HepG2 (cell line): ENCODE data around the gene ALPI. TPM values are rescaled to one million over a fixed set of nuclear protein-coding genes. Genes with fewer than 3 reads are reported as not detected.

ENCODE experiments used
- ATAC-seq: fragments of 200-7000 bp; cut with Tn5 transposase; 3 replicates; pipeline ENCODE4 v1.9.1; 2020; ENCODE audit warnings: mild to moderate bottlenecking, moderate library complexity
- BruUV-seq: library from RNA; stranded (reverse); fragments of 400-500 nt; replicated peaks from 2 replicates; lab custom pipeline; 2021; lab: Mats Ljungman, UMichigan
- CTCF ChIA-PET: fragments of 300-600 bp; formaldehyde crosslinking; extraction: SDS; loops from one replicate; lab custom pipeline; 2021; ENCODE audit warnings: low total read pairs, inconsistent platforms, low intra/inter-chr PET ratio; lab: Yijun Ruan, JAX
- POLR2A ChIA-PET: fragments of 350-600 bp; sonication (Branson Sonifier 250); formaldehyde crosslinking; loops from one replicate; lab custom pipeline; 2020; ENCODE audit warnings: antibody characterized with exemption, inconsistent platforms; lab: Yijun Ruan, JAX
- DNase-seq: peaks from one replicate; pipeline ENCODE4 v3.0.0-alpha.2; 2015; ENCODE audit warnings: low spot score
- FAIRE-seq: peaks from 3 replicates; lab custom pipeline; 2011; peaks lifted over from hg19 to GRCh38; lab: Jason Lieb, UNC
- H2AFZ ChIP-seq: one replicate; pipeline ENCODE4 v1.6.1; 2011; ENCODE audit warnings: low read length, inconsistent platforms
- H3K27ac ChIP-seq: fragments of 300-600 bp; 3 replicates; pipeline ENCODE4 v1.8.0; 2011; ENCODE audit warnings: mixed run types, mild to moderate bottlenecking, mixed read lengths, low read length, inconsistent platforms; ENCODE audit not compliant: insufficient read depth; ENCODE audit errors: extremely low read length
- H3K27me3 ChIP-seq, 2 experiments: fragments of 200-600 bp in 1 of 2; 2 replicates in 1 of 2; 3 replicates in 1 of 2; pipeline versions ENCODE4 v1.6.0 to v1.8.0; 2011; ENCODE audit warnings: low read length in 2 of 2, mild to moderate bottlenecking in 2 of 2, moderate library complexity in 2 of 2, inconsistent platforms in 1 of 2; ENCODE audit not compliant: insufficient read depth in 2 of 2, control insufficient read depth in 1 of 2
- H3K36me3 ChIP-seq, 2 experiments: fragments of 200-600 bp in 1 of 2; replicated peaks in 1 of 2; 2 replicates in 1 of 2; 3 replicates in 1 of 2; pipeline versions ENCODE4 v1.5.1 to v1.8.0; 2011; ENCODE audit warnings: low read length in 2 of 2, inconsistent platforms in 1 of 2; ENCODE audit not compliant: insufficient read depth in 2 of 2, control insufficient read depth in 1 of 2
- H3K4me1 ChIP-seq: 2 replicates; pipeline ENCODE4 v1.5.1; 2012; ENCODE audit warnings: low read length, inconsistent platforms; ENCODE audit not compliant: insufficient read depth
- H3K4me2 ChIP-seq: 2 replicates; pipeline ENCODE4 v1.6.0; 2011; ENCODE audit warnings: low read depth, low read length, inconsistent platforms
- H3K4me3 ChIP-seq, 3 experiments: fragments of 200-600 bp in 1 of 3; sonication (generic), shearing (Covaris generic) in 1 of 3; replicated peaks in 1 of 3; 2 replicates each; pipeline ENCODE4 v1.5.1; 2011 to 2016; ENCODE audit warnings: low read length in 3 of 3, inconsistent platforms in 2 of 3, low read depth in 2 of 3, mild to moderate bottlenecking in 2 of 3, control low read depth in 1 of 3, mixed read lengths in 1 of 3; ENCODE audit not compliant: insufficient read depth in 1 of 3
- H3K79me2 ChIP-seq: one replicate; pipeline ENCODE4 v1.6.1; 2011; ENCODE audit warnings: low read length, inconsistent platforms; ENCODE audit not compliant: insufficient read depth
- H3K9ac ChIP-seq: 2 replicates; pipeline ENCODE4 v1.6.0; 2011; ENCODE audit warnings: mild to moderate bottlenecking, low read depth, low read length, inconsistent platforms; ENCODE audit not compliant: insufficient read depth
- H3K9me3 ChIP-seq: 2 replicates; pipeline ENCODE4 v1.5.1; 2012; ENCODE audit warnings: mild to moderate bottlenecking, low read length
- H4K20me1 ChIP-seq: 2 replicates; pipeline ENCODE4 v1.6.0; 2011; ENCODE audit warnings: inconsistent platforms, mild to moderate bottlenecking, low read length, moderate library complexity; ENCODE audit not compliant: insufficient read depth
- CBFB ChIP-seq: sonication (generic); formaldehyde crosslinking; IDR thresholded peaks from 2 replicates; pipeline ENCODE4 v1.4.0; 2020; ENCODE audit warnings: missing genetic modification reagents
- GATA4 ChIP-seq: sonication (generic); IDR thresholded peaks from 2 replicates; pipeline ENCODE4 v1.6.1; 2016; ENCODE audit warnings: antibody characterized with exemption, low read depth, borderline replicate concordance
- MEIS1 ChIP-seq: sonication (generic); formaldehyde crosslinking; IDR thresholded peaks from 2 replicates; pipeline ENCODE4 v1.9.0; 2021; ENCODE audit warnings: mild to moderate bottlenecking, missing genetic modification reagents, moderate library complexity, borderline replicate concordance
- PHF21A ChIP-seq: sonication (generic); formaldehyde crosslinking; IDR thresholded peaks from 2 replicates; pipeline ENCODE4 v1.5.0; 2020; ENCODE audit warnings: mild to moderate bottlenecking, missing genetic modification reagents
- ZNF142 ChIP-seq: sonication (generic); formaldehyde crosslinking; IDR thresholded peaks from 2 replicates; pipeline ENCODE4 v1.4.0; 2020; ENCODE audit warnings: missing genetic modification reagents
- ZNF407 ChIP-seq: sonication (generic); formaldehyde crosslinking; IDR thresholded peaks from one replicate; pipeline ENCODE4 v1.5.1; 2020; ENCODE audit warnings: mild to moderate bottlenecking, missing genetic modification reagents; ENCODE audit errors: not compliant biosample characterization
- ZNF430 ChIP-seq: sonication (generic); formaldehyde crosslinking; IDR thresholded peaks from 2 replicates; pipeline ENCODE4 v1.9.0; 2021; ENCODE audit warnings: mild to moderate bottlenecking, missing genetic modification reagents
- ZNF710 ChIP-seq: sonication (generic); formaldehyde crosslinking; IDR thresholded peaks from 2 replicates; pipeline ENCODE4 v1.5.0; 2020; ENCODE audit warnings: mild to moderate bottlenecking, missing genetic modification reagents, borderline replicate concordance
- WGBS: methylation state at CpG from one replicate; pipeline ENCODE4 v1.1.6; 2017; ENCODE audit warnings: low lambda C conversion rate; 5-methylcytosine and 5-hydroxymethylcytosine counted together
- in situ Hi-C: cut with HindIII; loops from 2 replicates; pipeline ENCODE4 v1.10.0; 2017; ENCODE audit warnings: low pct_unique_long_range_greater_than_20kb; ENCODE audit not compliant: extremely low pct_ligation_motif_present
- intact Hi-C: fragments of 100-400 bp; cut with micrococcal nuclease; formaldehyde crosslinking; loops from one replicate; pipeline ENCODE4 v1.10.0; 2022; ENCODE audit not compliant: unreplicated experiment
- polyA plus RNA-seq, 8 experiments: library from polyadenylated mRNA; depleted of rRNA in 3 of 8; stranded (reverse) in 7 of 8; unstranded in 1 of 8; fragments of >200 nt; fragmentation: Illumina TruSeq in 4 of 8; extraction: Trizol in 4 of 8; gene quantifications; 2 replicates each; pipeline versions ENCODE4 v1.2.1 to v1.2.3, GENCODE V29; 2011 to 2016; ENCODE audit warnings: low read depth in 4 of 8, missing spikeins in 1 of 8, mixed read lengths in 1 of 8; ENCODE audit not compliant: insufficient read depth in 1 of 8
- total RNA-seq, 5 experiments: library from RNA; depleted of rRNA; stranded (reverse); fragments of >200 nt; fragmentation: Illumina TruSeq; extraction: Trizol; gene quantifications; 2 replicates each; pipeline ENCODE4 v1.2.3, GENCODE V29; 2016; ENCODE audit warnings: low read depth in 1 of 5

The ALPI gene
- total and polyA plus RNA-seq, 2 of the 13 experiments (the other 11 are each of a cell fraction or from before 2014, with no cell fraction given), result not detected

GRCh38 chr2:232422051-232422450 is 33.9 kb upstream of the ALPI start:
- DNase-seq, result no peak
- no peak overlapping the region for H3K27ac ChIP-seq
- intact Hi-C loops (no loop called here), in situ Hi-C loops (no loop called here)
- no peaks in the 10 kb centered on the region for H3K79me2 ChIP-seq
- CTCF ChIA-PET, result no interaction called here
- ATAC-seq, result no peak
- no peaks in the 10 kb centered on the region for H3K36me3 ChIP-seq
- WGBS, result 37% methylated on average over 10 of the region's 10 CpGs
- H3K9me3 ChIP-seq, result peaks cover 16% of the 10 kb centered on the region
- no peak overlapping the region for H3K4me3 ChIP-seq
- no peak overlapping the region for H3K4me2 ChIP-seq
- no peaks in the 10 kb centered on the region for H3K4me1 ChIP-seq
- no peaks in the 10 kb centered on the region for H4K20me1 ChIP-seq
- POLR2A ChIA-PET, result no interaction called here
- H2AFZ ChIP-seq, result no peak overlapping the region
- H3K27me3 ChIP-seq, result peaks cover 15 to 48% of the 10 kb centered on the region in 2 experiments
- no TSS peak for BruUV-seq
- no peak for FAIRE-seq
- H3K9ac ChIP-seq, result no peak overlapping the region
- no peak for TF ChIP-seq ZNF142 (CRISPR knock-in tag)
- no peak for TF ChIP-seq ZNF710 (CRISPR knock-in tag)
- TF ChIP-seq ZNF430 (CRISPR knock-in tag), result no peak
- TF ChIP-seq GATA4, result no peak
- TF ChIP-seq MEIS1, result no peak
- no peak for TF ChIP-seq ZNF407
- TF ChIP-seq CBFB (CRISPR knock-in tag), result no peak
- TF ChIP-seq PHF21A (CRISPR knock-in tag), result no peak
